HG03175 (cell line): ENCODE data around the gene SLC25A41.
"Not testable (repeated sequence)": the region's sequence is repeated elsewhere in the genome, so short reads cannot be mapped to it uniquely, and the experiment has no call there.

Experiments used
- ATAC-seq: cut with Tn5 transposase; IDR thresholded peaks from one replicate; pipeline ENCODE4 v1.9.1; 2021; ENCODE audit warnings: mild to moderate bottlenecking, moderate library complexity; ENCODE audit not compliant: unreplicated experiment

SLC25A41 gene

GRCh38 chr19:6428692-6429418 is 4.7 kb downstream of the SLC25A41 start:
- ATAC-seq: not testable (repeated sequence)

GRCh38 chr19:6427131-6427530 is 6.4 kb downstream of the SLC25A41 start:
- no peak for ATAC-seq

- no peak for ATAC-seq
These were observed 7.6 kb downstream of the SLC25A41 start for GRCh38 chr19:6425732-6426620.

GRCh38 chr19:6424939-6425731 is 8.4 kb downstream of the SLC25A41 start:
- peak; percentile 84 for ATAC-seq

GRCh38 chr19:6424195-6424938 is 9.2 kb downstream of the SLC25A41 start, which contains the start of gene KHSRP:
KHSRP (minus strand) TSS chr19:6424811; CDS start chr19:6424701, 110 bp downstream.
- ATAC-seq: no peak

GRCh38 chr19:6423499-6424194 is 9.9 kb downstream of the SLC25A41 start:
- no peak for ATAC-seq

GRCh38 chr19:6421075-6422014 is 12.2 kb downstream of the SLC25A41 start:
- no peak for ATAC-seq

GRCh38 chr19:6418562-6418932 is 15.0 kb downstream of the SLC25A41 start:
- no peak for ATAC-seq

GRCh38 chr19:6417713-6418561 is 15.6 kb downstream of the SLC25A41 start:
- ATAC-seq: no peak

- no peak for ATAC-seq
These were observed 16.7 kb downstream of the SLC25A41 start for GRCh38 chr19:6416658-6417405.

GRCh38 chr19:6415591-6416190 is 17.9 kb downstream of the SLC25A41 start:
- no peak for ATAC-seq

- ATAC-seq: no peak
These were observed 18.6 kb downstream of the SLC25A41 start for GRCh38 chr19:6414793-6415590.

- ATAC-seq: no peak
These were observed 19.6 kb downstream of the SLC25A41 start for GRCh38 chr19:6413721-6414643.

GRCh38 chr19:6413291-6413690 is 20.3 kb downstream of the SLC25A41 start:
- no peak for ATAC-seq
